ENCODE measurements around the gene HOXB5.
A peak's percentile ranks its signal among the peaks of the same experiment; 100 is the strongest.

The HOXB5 gene

GRCh38 chr17:48589060-48589830, 4.3 kb downstream of the HOXB5 start:
- no peak overlapping the region for H2AFZ ChIP-seq
- no peak overlapping the region for H3K4me3 ChIP-seq (ENCODE audit: low read depth, low read length)
- H3K4me2 ChIP-seq (ENCODE audit: low read length): no peak overlapping the region
- H3K36me3 ChIP-seq (ENCODE audit: control insufficient read depth, insufficient read depth, low read length): no peaks in the 10 kb centered on the region
- no peaks in the 10 kb centered on the region for H3K9me3 ChIP-seq (ENCODE audit: control insufficient read depth, low read length)
- H3K4me1 ChIP-seq: no peaks in the 10 kb centered on the region
- no peak overlapping the region for H3K27ac ChIP-seq
- H3K27me3 ChIP-seq (ENCODE audit: control insufficient read depth, insufficient read depth, low read length): no peaks in the 10 kb centered on the region
- no peak overlapping the region for H3K9ac ChIP-seq
- no peak for TF ChIP-seq CTCF (IDR thresholded peaks at IDR 0.05)
- H3K79me2 ChIP-seq: no peaks in the 10 kb centered on the region

GRCh38 chr17:48588528-48588927, 5.1 kb downstream of the HOXB5 start:
- H3K9ac ChIP-seq: no peak overlapping the region
- no peak for TF ChIP-seq CTCF (IDR thresholded peaks at IDR 0.05)
- no peak overlapping the region for H2AFZ ChIP-seq
- no peaks in the 10 kb centered on the region for H3K27me3 ChIP-seq (ENCODE audit: control insufficient read depth, insufficient read depth, low read length)
- H3K4me3 ChIP-seq (ENCODE audit: low read depth, low read length): no peak overlapping the region
- no peaks in the 10 kb centered on the region for H3K36me3 ChIP-seq (ENCODE audit: control insufficient read depth, insufficient read depth, low read length)
- no peaks in the 10 kb centered on the region for H3K4me1 ChIP-seq
- no peak overlapping the region for H3K27ac ChIP-seq
- no peaks in the 10 kb centered on the region for H3K79me2 ChIP-seq
- H3K9me3 ChIP-seq (ENCODE audit: control insufficient read depth, low read length): no peaks in the 10 kb centered on the region
- H3K4me2 ChIP-seq (ENCODE audit: low read length): no peak overlapping the region

- Histone ChIP-seq H3K4me2 (ENCODE audit: low read length) (peak overlapping the region; percentile 40), H3K4me3 (ENCODE audit: low read depth, low read length) (no peak overlapping the region), H3K9me3 (ENCODE audit: control insufficient read depth, low read length) (no peaks in the 10 kb centered on the region), H3K27ac (no peak overlapping the region), H3K36me3 (ENCODE audit: control insufficient read depth, insufficient read depth, low read length) (no peaks in the 10 kb centered on the region), H3K27me3 (ENCODE audit: control insufficient read depth, insufficient read depth, low read length) (no peaks in the 10 kb centered on the region), H3K4me1 (no peaks in the 10 kb centered on the region), H2AFZ (no peak overlapping the region), H3K9ac (no peak overlapping the region), H3K79me2 (no peaks in the 10 kb centered on the region)
- no peak for TF ChIP-seq CTCF (IDR thresholded peaks at IDR 0.05)
These were observed 5.5 kb downstream of the HOXB5 start for GRCh38 chr17:48588074-48588415.

GRCh38 chr17:48587276-48588073, 6.1 kb downstream of the HOXB5 start:
- H3K27ac ChIP-seq: no peak overlapping the region
- H3K4me3 ChIP-seq (ENCODE audit: low read depth, low read length): no peak overlapping the region
- H3K9ac ChIP-seq: no peak overlapping the region
- no peaks in the 10 kb centered on the region for H3K79me2 ChIP-seq
- H2AFZ ChIP-seq: no peak overlapping the region
- H3K4me1 ChIP-seq: no peaks in the 10 kb centered on the region
- no peaks in the 10 kb centered on the region for H3K36me3 ChIP-seq (ENCODE audit: control insufficient read depth, insufficient read depth, low read length)
- no peaks in the 10 kb centered on the region for H3K9me3 ChIP-seq (ENCODE audit: control insufficient read depth, low read length)
- no peaks in the 10 kb centered on the region for H3K27me3 ChIP-seq (ENCODE audit: control insufficient read depth, insufficient read depth, low read length)
- peak overlapping the region; percentile 40 for H3K4me2 ChIP-seq (ENCODE audit: low read length)
- TF ChIP-seq CTCF (IDR thresholded peaks at IDR 0.05): no peak

All from parathyroid adenoma (tissue), 2 donors.